Measurements from ENCODE around the gene BAMBI. TPM values are rescaled to one million over a fixed set of nuclear protein-coding genes. Genes with fewer than 3 reads are reported as not detected.

Gene BAMBI
- total RNA-seq, 1 experiment from 2014 or later = 31.9 TPM

DNA sequence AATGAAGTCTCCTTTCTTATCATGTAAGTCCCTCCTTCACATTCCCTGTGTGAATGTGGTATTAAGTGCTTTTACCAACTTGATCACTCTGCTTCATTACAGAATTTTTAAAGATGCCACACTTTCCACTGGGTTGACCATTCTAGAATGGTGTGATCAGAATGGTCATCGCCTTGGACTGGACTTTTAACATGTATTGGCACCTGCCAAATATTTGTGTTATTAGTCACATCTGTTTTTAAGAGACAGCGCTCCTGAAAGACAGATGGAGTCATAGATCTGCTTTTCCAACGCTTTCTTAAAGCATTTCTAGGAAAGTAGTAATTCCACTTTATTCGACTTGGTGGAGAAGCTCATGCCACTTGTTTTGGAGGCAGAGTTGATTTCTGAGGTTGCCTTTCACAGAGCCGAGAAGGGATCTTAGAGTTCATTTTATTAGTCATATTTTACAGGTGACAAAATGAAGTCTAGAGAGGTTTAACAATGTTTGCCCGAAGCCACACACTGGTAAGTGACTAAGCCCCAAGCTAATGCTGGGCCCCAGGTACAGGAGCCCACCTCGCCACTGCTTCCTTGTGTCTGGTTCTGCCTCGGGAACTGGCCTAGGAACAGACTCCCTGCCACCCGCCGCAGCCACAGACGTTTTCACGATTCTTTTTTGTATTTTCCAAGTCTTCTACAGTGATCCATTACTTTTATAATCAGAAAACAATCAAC lies 10.4 kb upstream of the BAMBI start:
- no peak for DNase-seq (ENCODE audit: low spot score)
- H3K9me3 ChIP-seq (ENCODE audit: low read depth, low read length, poor library complexity, severe bottlenecking) = no peaks in the 10 kb centered on the region
- intact Hi-C loops (cut with micrococcal nuclease; ENCODE audit: unreplicated experiment) = no loop called here
- H3K36me3 ChIP-seq (ENCODE audit: insufficient read depth, low read length, poor library complexity, severe bottlenecking) = no peaks in the 10 kb centered on the region
- no TSS peak for BruUV-seq (replicated peaks)
- H3K27ac ChIP-seq (ENCODE audit: low read depth, low read length, poor library complexity, severe bottlenecking) = no peak overlapping the region
- ChIA-PET POLR2A (ENCODE audit: low non-redundant PET) (interaction anchor here (0.7 kb wide), 1 partner anchor 663 kb away, joined by 3 read pairs; no protein-coding TSS in a partner anchor), CTCF (no interaction called here)
- H3K27me3 ChIP-seq (replicated peaks; ENCODE audit: insufficient read depth, low read depth, low read length, poor library complexity) = no peaks in the 10 kb centered on the region
- no peak overlapping the region for H3K4me3 ChIP-seq (ENCODE audit: low read depth, low read length, poor library complexity, severe bottlenecking)
- TF ChIP-seq, protein P1, sequence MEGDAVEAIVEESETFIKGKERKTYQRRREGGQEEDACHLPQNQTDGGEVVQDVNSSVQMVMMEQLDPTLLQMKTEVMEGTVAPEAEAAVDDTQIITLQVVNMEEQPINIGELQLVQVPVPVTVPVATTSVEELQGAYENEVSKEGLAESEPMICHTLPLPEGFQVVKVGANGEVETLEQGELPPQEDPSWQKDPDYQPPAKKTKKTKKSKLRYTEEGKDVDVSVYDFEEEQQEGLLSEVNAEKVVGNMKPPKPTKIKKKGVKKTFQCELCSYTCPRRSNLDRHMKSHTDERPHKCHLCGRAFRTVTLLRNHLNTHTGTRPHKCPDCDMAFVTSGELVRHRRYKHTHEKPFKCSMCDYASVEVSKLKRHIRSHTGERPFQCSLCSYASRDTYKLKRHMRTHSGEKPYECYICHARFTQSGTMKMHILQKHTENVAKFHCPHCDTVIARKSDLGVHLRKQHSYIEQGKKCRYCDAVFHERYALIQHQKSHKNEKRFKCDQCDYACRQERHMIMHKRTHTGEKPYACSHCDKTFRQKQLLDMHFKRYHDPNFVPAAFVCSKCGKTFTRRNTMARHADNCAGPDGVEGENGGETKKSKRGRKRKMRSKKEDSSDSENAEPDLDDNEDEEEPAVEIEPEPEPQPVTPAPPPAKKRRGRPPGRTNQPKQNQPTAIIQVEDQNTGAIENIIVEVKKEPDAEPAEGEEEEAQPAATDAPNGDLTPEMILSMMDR (conservative IDR thresholded peaks at IDR 0.05; ENCODE audit: low read depth, low read length) = no peak
- no peak for TF ChIP-seq EZH2 (IDR thresholded peaks at IDR 0.05; ENCODE audit: borderline replicate concordance, low read depth, low read length, poor library complexity, severe bottlenecking)
- no peaks in the 10 kb centered on the region for H3K4me1 ChIP-seq (ENCODE audit: insufficient read depth, low read length, poor library complexity, severe bottlenecking)

DNA sequence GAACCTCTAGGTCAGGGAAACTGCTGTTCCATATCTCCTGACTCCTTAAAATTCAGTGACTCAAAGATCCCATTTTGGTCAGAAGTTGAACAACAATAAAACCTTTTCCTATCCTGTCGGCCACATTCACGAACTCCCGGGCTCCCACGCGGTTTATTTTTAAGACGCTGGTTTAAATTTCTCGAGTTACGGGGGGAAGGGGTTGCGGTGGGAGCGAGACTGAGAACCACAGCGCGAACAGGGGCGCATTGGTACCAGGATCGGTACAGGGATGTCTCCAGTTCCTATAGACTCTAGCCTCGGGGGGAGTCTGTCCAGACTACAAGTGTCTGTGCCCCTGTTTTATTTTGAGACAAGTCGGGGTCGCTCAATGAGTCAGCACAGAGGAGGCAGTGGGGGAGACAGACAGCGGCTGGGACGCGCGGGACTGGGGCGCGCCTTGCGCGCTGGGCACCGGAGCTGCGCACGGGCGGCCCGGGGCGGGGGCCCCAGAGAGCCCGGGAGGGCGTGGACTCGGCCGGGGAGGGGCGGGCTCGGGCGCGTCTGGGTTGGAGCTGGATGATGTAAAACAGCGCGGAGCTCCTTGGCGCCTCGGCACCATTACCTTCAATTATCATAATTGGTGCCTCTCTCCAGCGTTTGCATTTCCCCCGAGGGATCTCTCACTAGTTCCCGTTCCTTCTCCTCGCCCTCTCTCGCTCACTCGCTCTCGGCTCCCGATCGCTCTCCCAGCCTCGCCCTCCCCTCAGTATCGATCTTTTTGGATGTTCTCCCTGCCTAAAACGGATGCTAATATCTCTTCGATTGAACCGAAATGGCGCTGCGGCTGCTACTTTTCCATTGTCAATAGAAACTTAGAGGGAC lies 8.7 kb upstream of the BAMBI start:
- DNase-seq (ENCODE audit: low spot score) = peak; percentile 92
- peak overlapping the region; percentile 60 for H3K4me3 ChIP-seq (ENCODE audit: low read depth, low read length, poor library complexity, severe bottlenecking)
- BruUV-seq (replicated peaks) = TSS peak; percentile 87
- H3K9me3 ChIP-seq (ENCODE audit: low read depth, low read length, poor library complexity, severe bottlenecking) = no peaks in the 10 kb centered on the region
- intact Hi-C loops (cut with micrococcal nuclease; ENCODE audit: unreplicated experiment) = no loop called here
- H3K4me1 ChIP-seq (ENCODE audit: insufficient read depth, low read length, poor library complexity, severe bottlenecking) = no peaks in the 10 kb centered on the region
- TF ChIP-seq, protein P1 (conservative IDR thresholded peaks at IDR 0.05; ENCODE audit: low read depth, low read length) = no peak
- TF ChIP-seq EZH2 (IDR thresholded peaks at IDR 0.05; ENCODE audit: borderline replicate concordance, low read depth, low read length, poor library complexity, severe bottlenecking) = no peak
- H3K27me3 ChIP-seq (replicated peaks; ENCODE audit: insufficient read depth, low read depth, low read length, poor library complexity) = no peaks in the 10 kb centered on the region
- peak overlapping the region; percentile 53 for H3K27ac ChIP-seq (ENCODE audit: low read depth, low read length, poor library complexity, severe bottlenecking)
- H3K36me3 ChIP-seq (ENCODE audit: insufficient read depth, low read length, poor library complexity, severe bottlenecking) = no peaks in the 10 kb centered on the region
- POLR2A ChIA-PET (ENCODE audit: low non-redundant PET) = interaction anchor here (0.6 to 0.7 kb wide), 2 partner anchors 15 to 813 kb away, joined by 3 read pairs; no protein-coding TSS in a partner anchor
- CTCF ChIA-PET = no interaction called here

DNA sequence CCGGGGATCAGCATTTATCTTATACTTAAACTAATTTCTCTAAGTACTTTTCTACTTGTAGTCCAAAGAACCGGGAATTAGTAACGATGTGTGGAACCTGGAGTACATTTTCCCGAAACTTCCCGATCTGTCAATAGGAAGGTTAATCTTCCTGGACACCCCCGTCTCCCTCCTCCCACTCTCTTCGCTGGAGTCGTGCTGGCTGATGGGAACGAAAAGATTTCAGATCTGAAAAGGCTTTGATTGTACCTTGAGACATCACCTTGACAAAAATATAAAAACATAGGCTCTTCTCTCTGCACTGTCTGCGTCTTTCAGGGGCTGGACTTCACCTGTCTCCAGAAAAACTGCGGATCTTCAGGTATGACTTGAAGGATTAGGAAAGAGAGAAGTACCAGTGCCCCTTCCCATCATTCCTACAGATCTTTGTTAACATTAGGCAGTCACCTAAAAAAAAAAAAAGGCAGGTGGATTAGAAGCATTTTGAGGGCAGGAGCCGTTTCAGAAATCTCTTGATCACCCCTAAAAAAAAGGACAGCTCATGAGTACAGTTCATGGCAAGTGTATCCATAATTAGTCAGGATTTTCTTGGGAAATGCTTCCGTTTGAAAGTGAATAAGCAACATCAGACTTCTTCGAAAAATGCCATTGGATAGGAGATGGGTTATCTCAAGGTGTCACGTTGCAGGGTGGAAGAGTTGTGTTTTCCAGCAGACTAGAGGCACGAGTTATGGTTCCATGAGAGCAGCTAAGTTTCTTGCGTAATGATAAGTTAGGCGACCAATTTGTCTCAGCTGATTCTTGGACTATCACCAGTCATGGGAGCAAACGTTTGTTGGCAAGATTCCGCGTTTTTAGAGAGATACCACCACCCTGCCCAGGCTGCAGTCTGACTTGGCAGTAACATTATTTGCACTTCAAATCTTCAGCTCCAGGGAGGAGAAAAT lies 7.8 kb upstream of the BAMBI start:
- Histone ChIP-seq H3K9me3 (ENCODE audit: low read depth, low read length, poor library complexity, severe bottlenecking) (no peaks in the 10 kb centered on the region), H3K4me3 (ENCODE audit: low read depth, low read length, poor library complexity, severe bottlenecking) (peak overlapping the region; percentile 60), H3K27me3 (replicated peaks; ENCODE audit: insufficient read depth, low read depth, low read length, poor library complexity) (no peaks in the 10 kb centered on the region), H3K27ac (ENCODE audit: low read depth, low read length, poor library complexity, severe bottlenecking) (peak overlapping the region; percentile 53), H3K4me1 (ENCODE audit: insufficient read depth, low read length, poor library complexity, severe bottlenecking) (no peaks in the 10 kb centered on the region), H3K36me3 (ENCODE audit: insufficient read depth, low read length, poor library complexity, severe bottlenecking) (no peaks in the 10 kb centered on the region)
- ChIA-PET POLR2A (ENCODE audit: low non-redundant PET) (interaction anchor here (0.6 to 0.7 kb wide), 2 partner anchors 14 to 812 kb away, joined by 3 read pairs; no protein-coding TSS in a partner anchor), CTCF (no interaction called here)
- DNase-seq (ENCODE audit: low spot score) = no peak
- BruUV-seq (replicated peaks) = TSS peak; percentile 95
- TF ChIP-seq, protein P1 (conservative IDR thresholded peaks at IDR 0.05; ENCODE audit: low read depth, low read length) = no peak
- no peak for TF ChIP-seq EZH2 (IDR thresholded peaks at IDR 0.05; ENCODE audit: borderline replicate concordance, low read depth, low read length, poor library complexity, severe bottlenecking)
- intact Hi-C loops (cut with micrococcal nuclease; ENCODE audit: unreplicated experiment) = no loop called here

All from A673 (cell line).